PC-9 (cell line): Measurements from ENCODE around the gene JDP2. TPM values are rescaled to one million over a fixed set of nuclear protein-coding genes. Genes with fewer than 3 reads are reported as not detected.

ENCODE experiments used
- BruUV-seq: library from RNA; stranded (reverse); fragments of 400-500 nt; replicated peaks from 2 replicates; lab custom pipeline; 2021; lab: Mats Ljungman, UMichigan
- CTCF ChIA-PET: fragments of 300-600 bp; sonication (Branson Sonifier 250); formaldehyde crosslinking; loops from one replicate; lab custom pipeline; 2022; ENCODE audit warnings: antibody characterized with exemption; lab: Charles Lee
- POLR2A ChIA-PET: fragments of 300-600 bp; sonication (Branson Sonifier 250); formaldehyde crosslinking; loops from one replicate; lab custom pipeline; 2022; ENCODE audit warnings: antibody characterized with exemption; ENCODE audit not compliant: unreplicated experiment; lab: Charles Lee
- DNase-seq, 2 experiments: peaks; one replicate each; pipeline versions ENCODE4 v3.0.0 to v3.0.0-alpha.2; 2015 to 2022; ENCODE audit warnings: mixed read lengths in 1 of 2
- H2AFZ ChIP-seq: fragments of 200-600 bp; sonication (generic); 2 replicates; pipeline ENCODE4 v1.8.1; 2017; ENCODE audit warnings: antibody characterized with exemption
- H3F3A ChIP-seq: fragments of 200-600 bp; sonication (generic); 2 replicates; pipeline ENCODE4 v1.8.1; 2017; ENCODE audit warnings: antibody characterized with exemption, mild to moderate bottlenecking, low read depth; ENCODE audit not compliant: insufficient read depth
- H3K27ac ChIP-seq: fragments of 200-600 bp; sonication (generic); 2 replicates; pipeline ENCODE4 v1.6.1; 2016; ENCODE audit warnings: mixed run types
- H3K27me3 ChIP-seq: fragments of 200-600 bp; sonication (generic); 2 replicates; pipeline ENCODE4 v1.6.1; 2016; ENCODE audit warnings: low read depth, mixed run types; ENCODE audit not compliant: insufficient read depth
- H3K36me3 ChIP-seq: fragments of 200-600 bp; sonication (generic); 2 replicates; pipeline ENCODE4 v1.6.1; 2016; ENCODE audit warnings: low read depth, mixed run types
- H3K4me1 ChIP-seq: fragments of 200-600 bp; sonication (generic); replicated peaks from 2 replicates; pipeline ENCODE4 v1.6.1; 2016; ENCODE audit warnings: mixed run types; ENCODE audit not compliant: insufficient read depth
- H3K4me2 ChIP-seq: fragments of 200-600 bp; sonication (generic); 2 replicates; pipeline ENCODE4 v1.6.1; 2017; ENCODE audit warnings: mixed run types
- H3K4me3 ChIP-seq: fragments of 200-600 bp; sonication (generic); 2 replicates; pipeline ENCODE4 v1.6.1; 2016; ENCODE audit warnings: mixed run types
- H3K79me2 ChIP-seq: fragments of 200-600 bp; sonication (generic); 2 replicates; pipeline ENCODE4 v1.6.1; 2017; ENCODE audit warnings: low read depth, mixed run types
- H3K9me2 ChIP-seq: fragments of 200-600 bp; sonication (generic); 2 replicates; pipeline ENCODE4 v1.8.1; 2017; ENCODE audit warnings: mild to moderate bottlenecking; ENCODE audit not compliant: insufficient read depth
- H3K9me3 ChIP-seq: fragments of 200-600 bp; sonication (generic); 2 replicates; pipeline ENCODE4 v1.8.1; 2016; ENCODE audit warnings: low read depth; ENCODE audit not compliant: insufficient read depth
- H4K20me1 ChIP-seq: fragments of 200-600 bp; sonication (generic); 2 replicates; pipeline ENCODE4 v1.8.1; 2017; ENCODE audit not compliant: insufficient read depth
- CTCF ChIP-seq: fragments of 200-600 bp; sonication (generic); conservative IDR thresholded peaks from 2 replicates; pipeline ENCODE4 v1.6.1; 2017; ENCODE audit warnings: mixed run types, antibody characterized with exemption, mild to moderate bottlenecking, moderate library complexity
- EZH2 ChIP-seq: fragments of 200-600 bp; sonication (generic); IDR thresholded peaks from 2 replicates; pipeline ENCODE4 v1.8.0; 2017; ENCODE audit warnings: antibody characterized with exemption, low read depth
- intact Hi-C: fragments of 100-400 bp; cut with micrococcal nuclease; formaldehyde crosslinking; loops from one replicate; pipeline ENCODE4 v1.10.0; 2022; ENCODE audit not compliant: unreplicated experiment
- total RNA-seq: library from RNA; stranded (reverse); gene quantifications from 2 replicates; pipeline ENCODE4 v1.2.3, GENCODE V29; 2021

JDP2 gene
- total RNA-seq, 1 experiment from 2014 or later: 186 TPM

- intact Hi-C loops: no loop called here
- H3K9me3 ChIP-seq: no peaks in the 10 kb centered on the region
- no peaks in the 10 kb centered on the region for H3F3A ChIP-seq
- peaks cover 76% of the 10 kb centered on the region for H4K20me1 ChIP-seq
- no peak overlapping the region for H3K27ac ChIP-seq
- H3K36me3 ChIP-seq: peaks cover 43% of the 10 kb centered on the region
- H3K9me2 ChIP-seq: no peaks in the 10 kb centered on the region
- no peaks in the 10 kb centered on the region for H3K27me3 ChIP-seq
- peaks cover 80% of the 10 kb centered on the region for H3K79me2 ChIP-seq
- CTCF ChIA-PET: interaction anchor here (0.6 kb wide), 1 partner anchor 25 kb away, joined by 3 read pairs; no protein-coding TSS in a partner anchor
- no peak for DNase-seq
- H3K4me2 ChIP-seq: no peak overlapping the region
- POLR2A ChIA-PET: interaction anchor here (0.6 kb wide), 1 partner anchor 469 kb away, joined by 3 read pairs; no protein-coding TSS in a partner anchor
- peaks cover 26% of the 10 kb centered on the region for H3K4me1 ChIP-seq
- H3K4me3 ChIP-seq: no peak overlapping the region
- BruUV-seq: no TSS peak
- TF ChIP-seq CTCF (no peak), EZH2 (no peak)
- H2AFZ ChIP-seq: no peak overlapping the region
Measured at GRCh38 chr14:75432411-75432810, 4.6 kb downstream of the JDP2 start.

GRCh38 chr14:75433631-75434071 is 5.8 kb downstream of the JDP2 start:
- Histone ChIP-seq H4K20me1 (peaks cover 79% of the 10 kb centered on the region), H2AFZ (no peak overlapping the region), H3K9me2 (no peaks in the 10 kb centered on the region), H3K4me2 (no peak overlapping the region), H3K36me3 (peaks cover 54% of the 10 kb centered on the region), H3F3A (no peaks in the 10 kb centered on the region), H3K9me3 (no peaks in the 10 kb centered on the region), H3K27ac (no peak overlapping the region), H3K27me3 (no peaks in the 10 kb centered on the region), H3K79me2 (peaks cover 81% of the 10 kb centered on the region), H3K4me3 (no peak overlapping the region), H3K4me1 (peaks cover 25% of the 10 kb centered on the region)
- DNase-seq: no peak
- CTCF ChIA-PET: interaction anchor here (0.6 to 0.8 kb wide), 3 partner anchors 143 to 360 kb away, joined by 4 to 6 read pairs (median 4); no protein-coding TSS in a partner anchor
- TF ChIP-seq CTCF: no peak
- TF ChIP-seq EZH2: no peak
- POLR2A ChIA-PET: interaction anchor here (0.6 kb wide), 3 partner anchors 102 to 261 kb away, joined by 4 to 7 read pairs (median 5); no protein-coding TSS in a partner anchor
- intact Hi-C loops: no loop called here
- no TSS peak for BruUV-seq

- Histone ChIP-seq H3K4me3 (no peak overlapping the region), H2AFZ (no peak overlapping the region), H3K36me3 (peaks cover 60% of the 10 kb centered on the region), H3K79me2 (peaks cover 75% of the 10 kb centered on the region), H3K4me2 (no peak overlapping the region), H3F3A (no peaks in the 10 kb centered on the region; the same call in 1 of the 2 replicates), H3K9me2 (no peaks in the 10 kb centered on the region), H3K9me3 (no peaks in the 10 kb centered on the region), H3K27ac (no peak overlapping the region), H3K27me3 (no peaks in the 10 kb centered on the region), H3K4me1 (peaks cover 20% of the 10 kb centered on the region), H4K20me1 (peaks cover 76% of the 10 kb centered on the region)
- DNase-seq: no peak
- ChIA-PET POLR2A (interaction anchor here (0.6 kb wide), 1 partner anchor 262 kb away, joined by 4 read pairs; no protein-coding TSS in a partner anchor), CTCF (no interaction called here)
- no TSS peak for BruUV-seq
- TF ChIP-seq CTCF (no peak), EZH2 (no peak)
- intact Hi-C loops: no loop called here
Measured at GRCh38 chr14:75434138-75434889, 6.5 kb downstream of the JDP2 start.
